ENCODE measurements around the gene KLHDC9.

Gene KLHDC9

GRCh38 chr1:161131523-161132409 is 33.6 kb downstream of the KLHDC9 start:
- peak; percentile 40 for DNase-seq (ENCODE audit: low spot score)

- peak; percentile 92 for DNase-seq (ENCODE audit: low spot score)
These were observed 34.5 kb downstream of the KLHDC9 start, which contains the start of gene DEDD for GRCh38 chr1:161132410-161133219. TSS of gene DEDD (minus strand) at chr1:161132667. CDS start at chr1:161124462, 8,205 bp downstream.

- DNase-seq (ENCODE audit: low spot score) = no peak
These were observed 35.1 kb downstream of the KLHDC9 start for GRCh38 chr1:161133220-161133740.

DNA sequence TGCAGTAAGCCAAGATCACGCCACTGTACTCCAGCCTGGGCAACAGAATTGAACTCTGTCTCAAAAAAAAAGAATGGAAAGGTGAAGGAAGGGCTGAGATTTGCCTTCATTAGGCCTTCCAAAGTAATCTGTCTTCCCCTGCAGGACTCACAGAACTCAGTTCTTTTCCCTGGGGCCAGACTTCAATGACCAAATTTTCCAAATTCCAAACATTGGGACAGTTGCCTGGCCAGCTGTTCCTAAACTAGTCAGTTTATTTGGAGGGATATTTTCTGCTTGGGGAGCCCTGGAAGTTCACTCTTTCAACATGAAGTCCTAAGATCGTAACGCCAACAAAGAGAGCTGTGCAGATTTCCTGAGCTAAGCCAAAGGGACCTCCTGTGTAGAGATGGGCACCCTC is 39.7 kb downstream of the KLHDC9 start:
- no peak for DNase-seq (ENCODE audit: low spot score)

- no peak for DNase-seq (ENCODE audit: low spot score)
These were observed 40.3 kb downstream of the KLHDC9 start for GRCh38 chr1:161138431-161138830.

- peak; percentile 44 for DNase-seq (ENCODE audit: low spot score)
These were observed 41.6 kb downstream of the KLHDC9 start for GRCh38 chr1:161139766-161140165.

GRCh38 chr1:161140755-161141400 is 42.7 kb downstream of the KLHDC9 start:
- no peak for DNase-seq (ENCODE audit: low spot score)

GRCh38 chr1:161145832-161146231 is 47.7 kb downstream of the KLHDC9 start:
- no peak for DNase-seq (ENCODE audit: low spot score)
